ENCODE measurements around the gene ATP2C2. TPM values are rescaled to one million over a fixed set of nuclear protein-coding genes. Genes with fewer than 3 reads are reported as not detected.
"Not testable (repeated sequence)": the region's sequence is repeated elsewhere in the genome, so short reads cannot be mapped to it uniquely, and the experiment has no call there.

The ATP2C2 gene
- polyA plus RNA-seq, 1 of the 3 experiments (the other 2 are of a cell fraction), result 0.33 TPM

- H3K4me1 ChIP-seq (ENCODE audit: control insufficient read depth in 1 of 2, insufficient read depth in 2 of 2, low read depth in 1 of 2, low read length in 1 of 2), result no peaks in the 10 kb centered on the region
- DNase-seq, result no peak
- H2AFZ ChIP-seq (ENCODE audit: low read depth), result no peak overlapping the region
- peaks cover 43% of the 10 kb centered on the region for H3K27me3 ChIP-seq (ENCODE audit: insufficient read depth)
- ChIA-PET CTCF (interaction anchor here (0.7 kb wide), 1 partner anchor 65 kb away, joined by 3 read pairs; no protein-coding TSS in a partner anchor), POLR2A (no interaction called here)
- no peaks in the 10 kb centered on the region for H3K79me2 ChIP-seq (ENCODE audit: insufficient read depth)
- no peaks in the 10 kb centered on the region for H3K9me2 ChIP-seq
- H4K20me1 ChIP-seq (ENCODE audit: insufficient read depth), result no peaks in the 10 kb centered on the region
- no peak overlapping the region for H3K4me2 ChIP-seq
- no peaks in the 10 kb centered on the region for H3F3A ChIP-seq (replicated peaks; ENCODE audit: insufficient read depth)
- H3K4me3 ChIP-seq (ENCODE audit: low read depth in 2 of 2, low read length in 1 of 2), result no peak overlapping the region
- no peaks in the 10 kb centered on the region for H3K36me3 ChIP-seq (replicated peaks in 1 of 2; ENCODE audit: control insufficient read depth in 1 of 2, insufficient read depth in 2 of 2, low read length in 1 of 2)
- no peak for TF ChIP-seq SMC3 (IDR thresholded peaks at IDR 0.05; ENCODE audit: low read depth, low read length)
- no peak overlapping the region for H3K9ac ChIP-seq
- no peak overlapping the region for H3K27ac ChIP-seq (ENCODE audit: low read depth in 2 of 2, low read length in 1 of 2)
- 73% methylated on average over 23 of the region's 24 CpGs for WGBS (ENCODE audit: low lambda C conversion rate)
- H3K9me3 ChIP-seq, result 0 out of 2 replicates have a peak, but pooled peaks cover 4% of the 10 kb centered on the region
Observed at GRCh38 chr16:84341528-84342295, 26.6 kb upstream of the ATP2C2 start.

- H3K9ac ChIP-seq; H4K20me1 ChIP-seq (ENCODE audit: insufficient read depth); H2AFZ ChIP-seq (ENCODE audit: low read depth); CTCF ChIA-PET; POLR2A ChIA-PET; DNase-seq; H3K9me3 ChIP-seq; H3K79me2 ChIP-seq (ENCODE audit: insufficient read depth); H3K4me2 ChIP-seq; H3K27ac ChIP-seq (ENCODE audit: low read depth in 2 of 2, low read length in 1 of 2); H3K36me3 ChIP-seq (replicated peaks in 1 of 2; ENCODE audit: control insufficient read depth in 1 of 2, insufficient read depth in 2 of 2, low read length in 1 of 2); H3K9me2 ChIP-seq; H3K4me3 ChIP-seq (ENCODE audit: low read depth in 2 of 2, low read length in 1 of 2); H3K4me1 ChIP-seq (ENCODE audit: control insufficient read depth in 1 of 2, insufficient read depth in 2 of 2, low read depth in 1 of 2, low read length in 1 of 2); H3F3A ChIP-seq (replicated peaks; ENCODE audit: insufficient read depth): not testable (repeated sequence)
- peaks cover 48% of the 10 kb centered on the region for H3K27me3 ChIP-seq (ENCODE audit: insufficient read depth)
- WGBS (ENCODE audit: low lambda C conversion rate), result 74% methylated on average over 7 of the region's 10 CpGs
Observed at GRCh38 chr16:84343800-84344199, 24.5 kb upstream of the ATP2C2 start.

GRCh38 chr16:84344781-84345180 is 23.6 kb upstream of the ATP2C2 start:
- Histone ChIP-seq H3K36me3 (replicated peaks in 1 of 2; ENCODE audit: control insufficient read depth in 1 of 2, insufficient read depth in 2 of 2, low read length in 1 of 2) (no peaks in the 10 kb centered on the region), H3K4me1 (ENCODE audit: control insufficient read depth in 1 of 2, insufficient read depth in 2 of 2, low read depth in 1 of 2, low read length in 1 of 2) (no peaks in the 10 kb centered on the region), H3K9me3 (no peaks in the 10 kb centered on the region), H3F3A (replicated peaks; ENCODE audit: insufficient read depth) (no peaks in the 10 kb centered on the region), H2AFZ (ENCODE audit: low read depth) (no peak overlapping the region), H3K27ac (ENCODE audit: low read depth in 2 of 2, low read length in 1 of 2) (no peak overlapping the region), H3K4me2 (no peak overlapping the region), H3K79me2 (ENCODE audit: insufficient read depth) (no peaks in the 10 kb centered on the region), H3K4me3 (ENCODE audit: low read depth in 2 of 2, low read length in 1 of 2) (no peak overlapping the region), H4K20me1 (ENCODE audit: insufficient read depth) (no peaks in the 10 kb centered on the region), H3K9me2 (no peaks in the 10 kb centered on the region), H3K27me3 (ENCODE audit: insufficient read depth) (peaks cover 43% of the 10 kb centered on the region; the same call in 1 of the 2 replicates), H3K9ac (no peak overlapping the region)
- DNase-seq, result no peak
- ChIA-PET CTCF (interaction anchor here (0.6 kb wide), 1 partner anchor 37 kb away, joined by 3 read pairs; no protein-coding TSS in a partner anchor), POLR2A (no interaction called here)
- 44% methylated on average over 7 of the region's 8 CpGs for WGBS (ENCODE audit: low lambda C conversion rate)
- TF ChIP-seq MAX (IDR thresholded peaks at IDR 0.05; ENCODE audit: low read depth) (no peak), EP300 (IDR thresholded peaks at IDR 0.05; ENCODE audit: borderline replicate concordance in 1 of 2, low read depth in 1 of 2, low read length in 1 of 2) (no peak), TCF12 (IDR thresholded peaks at IDR 0.05) (no peak), REST (IDR thresholded peaks at IDR 0.05; ENCODE audit: low read depth, low read length) (no peak), FOXJ3 (CRISPR knock-in tag; IDR thresholded peaks at IDR 0.05) (no peak), RAD21 (IDR thresholded peaks at IDR 0.05; ENCODE audit: low read length) (no peak), JUND (IDR thresholded peaks at IDR 0.05) (no peak), EZH2phosphoT487 (IDR thresholded peaks at IDR 0.05; ENCODE audit: borderline replicate concordance, low read depth) (no peak), MXI1 (IDR thresholded peaks at IDR 0.05; ENCODE audit: low read depth, low read length) (no peak), ZBTB33 (IDR thresholded peaks at IDR 0.05; ENCODE audit: borderline replicate concordance, low read depth) (no peak), RFX5 (IDR thresholded peaks at IDR 0.05; ENCODE audit: low read length) (no peak), RXRA (IDR thresholded peaks at IDR 0.05; ENCODE audit: borderline replicate concordance, low read depth) (no peak), GATA2 (CRISPR knock-in tag; IDR thresholded peaks at IDR 0.05) (no peak), TAF1 (IDR thresholded peaks at IDR 0.05; ENCODE audit: borderline replicate concordance, low read depth, low read length) (no peak), POLR2AphosphoS5 (IDR thresholded peaks at IDR 0.05; ENCODE audit: low read depth, low read length) (no peak), NRF1 (IDR thresholded peaks at IDR 0.05; ENCODE audit: low read depth, low read length) (no peak)

All from SK-N-SH (cell line).